ENCODE data around the gene ITGA11.
"Not testable (repeated sequence)": the region's sequence is repeated elsewhere in the genome, so short reads cannot be mapped to it uniquely, and the experiment has no call there.

ITGA11 gene

DNA sequence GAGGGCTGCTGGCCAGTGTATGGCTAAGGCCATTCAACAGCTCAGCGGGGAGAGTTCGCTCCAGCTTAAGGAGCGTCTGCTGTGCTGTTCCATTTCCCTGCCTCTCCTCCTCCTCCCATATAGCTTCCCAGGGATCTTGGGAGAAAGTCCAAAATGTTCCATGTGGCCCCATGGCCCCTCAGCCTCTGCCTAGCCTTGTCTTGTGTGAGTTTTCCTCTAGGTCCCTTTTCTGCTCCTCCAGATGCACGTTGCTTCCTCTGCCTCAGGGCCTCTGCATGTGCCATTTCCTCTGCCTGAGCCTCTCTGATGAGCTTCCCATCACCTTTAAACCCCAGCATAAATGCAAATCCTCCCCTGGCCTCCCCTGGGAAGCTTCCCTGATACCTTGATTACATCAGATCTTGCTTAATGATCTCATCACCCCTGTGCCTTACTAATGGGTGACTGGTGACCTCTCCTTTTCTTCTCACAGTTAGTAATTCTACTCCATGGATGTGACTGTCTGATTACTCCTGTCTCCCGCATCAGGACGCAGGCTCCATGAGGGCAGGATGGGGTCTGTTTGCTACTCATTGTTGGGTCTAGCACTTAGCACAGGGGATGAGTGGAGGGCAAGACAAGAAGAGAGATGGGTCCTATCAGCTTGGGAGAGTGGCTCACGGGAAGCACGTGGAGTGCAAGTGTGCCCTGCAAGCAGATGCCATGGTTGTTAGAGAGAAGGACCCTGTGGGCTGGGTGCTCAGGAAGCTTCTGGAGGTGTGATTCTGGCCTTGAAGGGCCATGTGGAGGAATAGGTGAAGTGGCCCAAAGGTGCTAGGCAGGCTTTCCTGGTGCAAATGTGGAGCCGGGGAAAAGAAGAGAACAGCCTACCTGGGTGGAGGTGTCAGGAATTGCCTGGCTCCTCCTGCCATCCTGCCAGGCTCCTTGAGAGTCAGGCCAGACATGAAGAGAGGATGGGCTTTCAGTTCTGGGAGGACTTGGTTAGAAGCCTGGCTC lies 23.8 kb downstream of the ITGA11 start:
- no peak for DNase-seq

DNA sequence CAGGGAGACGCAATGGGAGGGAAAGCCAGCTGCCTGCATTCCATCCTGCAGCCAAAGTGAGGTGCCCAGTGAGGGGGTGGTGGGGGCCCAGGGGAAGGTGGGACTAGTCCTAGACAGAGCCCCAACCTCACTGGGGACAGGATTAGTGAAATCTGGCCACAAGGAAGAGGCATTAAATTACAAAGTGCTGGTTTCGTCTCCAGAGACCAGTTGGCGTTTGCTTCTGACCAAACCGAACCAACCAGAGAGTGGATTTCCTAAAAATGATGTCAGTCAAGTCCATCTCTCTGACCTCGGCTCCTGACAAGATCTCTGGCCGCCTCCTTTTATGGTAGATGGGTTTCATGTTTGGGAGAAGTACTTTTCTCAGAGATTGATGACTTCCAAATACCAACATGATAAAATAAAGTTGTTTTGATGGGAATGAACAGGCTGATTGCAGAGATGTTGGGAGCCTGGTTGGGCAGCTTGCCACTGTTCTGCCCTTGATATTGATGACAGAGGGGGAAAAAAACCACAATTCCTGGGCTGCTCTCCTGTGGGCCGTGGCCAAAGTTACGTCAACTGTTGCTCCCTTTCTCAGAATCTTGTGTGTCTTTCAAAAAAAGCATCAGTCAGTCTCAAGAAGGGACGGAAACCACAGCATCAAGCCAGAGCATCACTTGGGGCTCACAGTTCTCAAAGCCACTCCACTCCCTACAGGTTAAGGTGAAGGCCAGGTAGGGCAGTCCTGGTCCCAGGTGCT lies 24.6 kb downstream of the ITGA11 start:
- DNase-seq = no peak

- no peak for DNase-seq
These were observed 26.3 kb downstream of the ITGA11 start for GRCh38 chr15:68405378-68406250.

GRCh38 chr15:68404056-68404798 lies 27.7 kb downstream of the ITGA11 start:
- DNase-seq = no peak

- DNase-seq = no peak
These were observed 28.6 kb downstream of the ITGA11 start for GRCh38 chr15:68403161-68403941.

DNA sequence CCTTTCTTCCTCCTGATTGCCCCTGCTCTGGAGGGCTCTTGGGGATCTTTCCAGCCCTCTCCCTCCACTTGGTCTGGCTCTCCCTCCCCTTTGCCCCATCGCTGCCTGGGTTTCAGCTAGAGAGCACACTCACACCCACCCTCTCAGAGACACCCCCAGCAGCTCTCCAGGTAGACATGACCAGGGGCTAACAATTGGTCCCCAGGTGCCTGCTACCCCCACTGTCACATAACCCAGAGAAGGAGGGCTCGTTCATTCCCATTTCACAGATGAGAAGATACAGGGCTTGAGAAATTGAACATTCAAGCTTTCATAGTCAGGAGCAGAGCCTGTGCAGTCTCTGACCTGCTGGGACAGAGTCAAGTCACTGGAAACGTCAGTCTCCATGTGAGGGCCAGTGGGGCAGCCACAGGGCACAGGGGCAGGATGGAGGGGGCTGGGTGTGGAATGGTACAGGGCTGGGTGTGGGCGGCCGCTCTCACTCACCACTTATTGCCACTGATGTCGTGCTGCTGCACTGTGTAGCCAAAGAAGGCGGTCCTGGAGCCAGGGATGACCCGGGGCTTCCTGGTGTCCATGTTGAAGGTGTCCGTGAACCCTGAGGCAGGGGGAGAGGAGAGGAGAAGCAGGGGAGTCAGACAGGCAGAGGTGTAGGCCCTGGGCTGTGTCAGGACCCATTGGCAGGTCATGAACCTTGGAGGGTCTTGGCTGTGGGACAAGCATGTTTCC lies 29.4 kb downstream of the ITGA11 start:
- DNase-seq = no peak

GRCh38 chr15:68401496-68402431 lies 30.2 kb downstream of the ITGA11 start:
- DNase-seq = no peak

GRCh38 chr15:68400066-68400456 lies 31.9 kb downstream of the ITGA11 start:
- no peak for DNase-seq

GRCh38 chr15:68399096-68400065 lies 32.6 kb downstream of the ITGA11 start:
- DNase-seq = no peak

GRCh38 chr15:68397999-68398398 lies 34.0 kb downstream of the ITGA11 start:
- not testable (repeated sequence) for DNase-seq

- no peak for DNase-seq
These were observed 35.9 kb downstream of the ITGA11 start for GRCh38 chr15:68396068-68396467.

- no peak for DNase-seq
These were observed 40.8 kb downstream of the ITGA11 start for GRCh38 chr15:68391121-68391520.

- no peak for DNase-seq
These were observed 41.8 kb downstream of the ITGA11 start for GRCh38 chr15:68389936-68390817.

GRCh38 chr15:68389041-68389930 lies 42.7 kb downstream of the ITGA11 start:
- DNase-seq = no peak

DNA sequence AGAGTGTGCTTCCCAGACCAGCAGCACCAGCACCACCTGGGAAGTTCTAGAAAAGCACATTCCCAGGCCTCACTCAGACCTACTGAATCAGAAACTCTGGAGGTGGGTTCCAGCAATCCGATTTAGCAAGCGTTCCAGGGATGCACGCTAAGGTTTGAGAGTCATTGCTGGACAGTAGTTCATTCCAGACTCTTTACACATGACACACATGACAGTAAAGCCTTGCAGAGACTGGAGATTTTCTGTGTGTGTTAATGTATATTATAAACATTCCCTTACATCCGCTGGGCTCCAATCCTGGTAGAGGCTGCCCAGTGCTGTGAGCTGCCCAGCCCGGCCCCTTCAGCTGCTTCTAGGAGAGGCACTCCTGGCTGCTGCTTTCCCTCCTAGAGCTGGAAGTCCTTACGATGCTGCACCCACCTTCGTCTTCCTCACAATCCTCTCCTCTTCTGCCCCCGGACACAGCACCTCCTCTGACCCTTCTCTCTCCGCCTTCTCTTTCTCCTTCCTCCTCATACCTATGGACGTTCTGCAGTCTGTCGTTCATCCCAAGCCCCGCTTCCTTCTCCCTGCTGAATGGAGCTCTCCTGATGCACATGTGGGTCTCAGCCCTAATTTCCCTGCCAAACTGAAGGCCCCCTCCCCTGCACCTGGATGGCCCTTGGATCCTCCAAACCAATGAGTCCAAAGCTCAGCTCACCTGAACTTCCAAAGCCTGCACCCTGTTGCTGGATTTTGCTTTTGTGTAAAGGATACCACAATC lies 44.4 kb downstream of the ITGA11 start:
- DNase-seq = no peak
